HCT116 (cell line): ENCODE results near the gene ZNF618. TPM values are rescaled to one million over a fixed set of nuclear protein-coding genes. Genes with fewer than 3 reads are reported as not detected.

Source experiments
- ATAC-seq: fragments of 200-7000 bp; cut with Tn5 transposase; 2 replicates; pipeline ENCODE4 v1.9.1; 2020; ENCODE audit warnings: mild to moderate bottlenecking, moderate library complexity
- BruUV-seq: library from RNA; stranded (reverse); fragments of 400-500 nt; replicated peaks from 2 replicates; lab custom pipeline; 2021; lab: Mats Ljungman, UMichigan
- CTCF ChIA-PET: fragments of 300-600 bp; sonication (Branson Sonifier 250); formaldehyde crosslinking; loops from one replicate; lab custom pipeline; 2021; ENCODE audit warnings: antibody characterized with exemption; lab: Charles Lee
- POLR2A ChIA-PET: fragments of 300-600, 350-600 bp; sonication (Branson Sonifier 250); formaldehyde crosslinking; loops from one replicate; lab custom pipeline; 2021; ENCODE audit warnings: antibody characterized with exemption; lab: Charles Lee
- RAD21 ChIA-PET, 2 experiments: fragments of 300-600 bp; sonication (Branson Sonifier 250); formaldehyde crosslinking; loops; one replicate each; lab custom pipeline; 2023; ENCODE audit warnings: low total read pairs in 2 of 2; ENCODE audit not compliant: uncharacterized antibody in 2 of 2, unreplicated experiment in 2 of 2, low non-redundant PET in 1 of 2; lab: Charles Lee
- DNase-seq: peaks from one replicate; pipeline ENCODE4 v3.0.0-alpha.2; 2010; ENCODE audit warnings: low read depth, low spot score
- H2AFZ ChIP-seq: fragments of 200-600 bp; shearing (Covaris generic), sonication (generic); 2 replicates; pipeline ENCODE4 v1.6.1; 2017; ENCODE audit warnings: low read depth, mixed run types, mixed read lengths, antibody characterized with exemption, low read length; ENCODE audit not compliant: poor library complexity, severe bottlenecking
- H3K27ac ChIP-seq: 2 replicates; pipeline ENCODE4 v1.5.1; 2012; ENCODE audit warnings: low read depth, low read length
- H3K27me3 ChIP-seq: fragments of 200-600 bp; sonication (generic); 2 replicates; pipeline ENCODE4 v1.6.1; 2016; ENCODE audit warnings: mixed run types, low read length, mixed read lengths; ENCODE audit not compliant: insufficient read depth
- H3K36me3 ChIP-seq, 2 experiments: fragments of 200-500 bp in 1 of 2; fragments of 200-600 bp in 1 of 2; sonication (Bioruptor generic) in 1 of 2; sonication (generic) in 1 of 2; 2 replicates each; pipeline versions ENCODE4 v1.5.1 to v1.6.1; 2014 to 2016; ENCODE audit warnings: low read length in 2 of 2, inconsistent platforms in 1 of 2, mixed read lengths in 1 of 2, mixed run types in 1 of 2; ENCODE audit not compliant: insufficient read depth in 2 of 2, control insufficient read depth in 1 of 2
- H3K4me1 ChIP-seq, 2 experiments: fragments of 200-600 bp in 1 of 2; sonication (generic) in 1 of 2; 2 replicates each; pipeline versions ENCODE4 v1.5.1 to v1.6.1; 2012 to 2017; ENCODE audit warnings: low read length in 2 of 2, inconsistent platforms in 1 of 2, mild to moderate bottlenecking in 1 of 2, mixed read lengths in 1 of 2, mixed run types in 1 of 2, moderate library complexity in 1 of 2; ENCODE audit not compliant: insufficient read depth in 2 of 2, control insufficient read depth in 1 of 2
- H3K4me2 ChIP-seq: fragments of 200-600 bp; sonication (generic); 2 replicates; pipeline ENCODE4 v1.6.1; 2017; ENCODE audit warnings: mixed run types, low read length, mixed read lengths
- H3K4me3 ChIP-seq, 2 experiments: fragments of 200-600 bp in 1 of 2; sonication (generic) in 1 of 2; replicated peaks in 1 of 2; 2 replicates each; pipeline ENCODE4 v1.5.1; 2011 to 2016; ENCODE audit warnings: low read length in 2 of 2, control low read depth in 1 of 2, low read depth in 1 of 2, mild to moderate bottlenecking in 1 of 2, mixed read lengths in 1 of 2, mixed run types in 1 of 2
- H3K79me2 ChIP-seq: fragments of 200-600 bp; sonication (generic); 2 replicates; pipeline ENCODE4 v1.6.1; 2017; ENCODE audit warnings: mild to moderate bottlenecking, mixed run types, low read length, moderate library complexity, mixed read lengths; ENCODE audit not compliant: insufficient read depth
- H3K9ac ChIP-seq: fragments of 200-600 bp; sonication (generic); 2 replicates; pipeline ENCODE4 v1.6.1; 2016; ENCODE audit warnings: low read length, mixed read lengths
- H3K9me2 ChIP-seq: fragments of 200-600 bp; sonication (generic), shearing (Covaris generic); 2 replicates; pipeline ENCODE4 v1.6.1; 2017; ENCODE audit warnings: mixed run types, mild to moderate bottlenecking, moderate library complexity; ENCODE audit not compliant: insufficient read depth
- H3K9me3 ChIP-seq, 2 experiments: fragments of 200-500 bp in 1 of 2; fragments of 200-600 bp in 1 of 2; sonication (Bioruptor generic) in 1 of 2; sonication (generic) in 1 of 2; 2 replicates each; pipeline ENCODE4 v1.6.1; 2014 to 2017; ENCODE audit warnings: low read length in 2 of 2, mixed read lengths in 2 of 2, inconsistent platforms in 1 of 2, low read depth in 1 of 2, mild to moderate bottlenecking in 1 of 2, mixed run types in 1 of 2, moderate library complexity in 1 of 2; ENCODE audit not compliant: control insufficient read depth in 1 of 2, insufficient read depth in 1 of 2
- H4K20me1 ChIP-seq: fragments of 200-600 bp; sonication (generic), shearing (Covaris generic); 2 replicates; pipeline ENCODE4 v1.6.1; 2017; ENCODE audit warnings: mixed run types, mild to moderate bottlenecking, moderate library complexity; ENCODE audit not compliant: insufficient read depth
- CBX3 ChIP-seq: IDR thresholded peaks from 2 replicates; pipeline ENCODE4 v1.6.1; 2012; ENCODE audit warnings: low read depth
- ELF1 ChIP-seq: IDR thresholded peaks from 2 replicates; pipeline ENCODE4 v1.6.1; 2012; ENCODE audit warnings: low read depth, borderline replicate concordance
- POLR2A ChIP-seq: IDR thresholded peaks from 2 replicates; pipeline ENCODE4 v1.7.0; 2011; ENCODE audit warnings: borderline replicate concordance; ENCODE audit not compliant: insufficient read depth, insufficient read length; ENCODE audit errors: extremely low read depth
- POLR2AphosphoS5 ChIP-seq: IDR thresholded peaks from 2 replicates; pipeline ENCODE4 v1.6.1; 2011; ENCODE audit warnings: mild to moderate bottlenecking, low read depth, low read length, moderate library complexity
- RAD21 ChIP-seq: IDR thresholded peaks from 2 replicates; pipeline ENCODE4 v1.6.1; 2012; ENCODE audit warnings: low read depth, mild to moderate bottlenecking
- SP1 ChIP-seq: IDR thresholded peaks from 2 replicates; pipeline ENCODE4 v1.6.1; 2012; ENCODE audit warnings: low read depth
- SRF ChIP-seq: IDR thresholded peaks from 2 replicates; pipeline ENCODE4 v1.6.1; 2012; ENCODE audit warnings: low read depth
- TCF7L2 ChIP-seq: IDR thresholded peaks from 2 replicates; pipeline ENCODE4 v1.7.0; 2011; ENCODE audit warnings: borderline replicate concordance, inconsistent platforms; ENCODE audit not compliant: insufficient read depth, insufficient read length; ENCODE audit errors: extremely low read depth
- YY1 ChIP-seq: IDR thresholded peaks from 2 replicates; pipeline ENCODE4 v1.6.1; 2011; ENCODE audit warnings: low read length, low read depth, moderate library complexity, mild to moderate bottlenecking; ENCODE audit not compliant: insufficient replicate concordance; ENCODE audit errors: extremely low read depth
- ZFX ChIP-seq: fragments of 450-650 bp; IDR thresholded peaks from 2 replicates; pipeline ENCODE4 v1.6.1; 2017
- ZNF274 ChIP-seq: fragments of 200-500 bp; sonication (Bioruptor generic); IDR thresholded peaks from 2 replicates; pipeline ENCODE4 v1.6.1; 2014; ENCODE audit warnings: mild to moderate bottlenecking, low read depth, low read length, inconsistent platforms
- intact Hi-C: fragments of 100-400 bp; cut with micrococcal nuclease; formaldehyde crosslinking; loops from 2 replicates; pipeline ENCODE4 v1.10.0; 2022
- total RNA-seq: library from RNA; stranded (reverse); gene quantifications from one replicate; pipeline ENCODE4 v1.2.1, GENCODE V29; 2021; ENCODE audit not compliant: unreplicated experiment
- TF ChIP-seq, protein P1 (sequence below): IDR thresholded peaks from 2 replicates; pipeline ENCODE4 v1.6.1; 2012
- TF ChIP-seq, protein P2 (sequence below), 3 experiments: fragments of 200-600 bp in 1 of 3; sonication (generic) in 1 of 3; IDR thresholded peaks in 2 of 3; conservative IDR thresholded peaks in 1 of 3; 2 replicates each; pipeline ENCODE4 v1.5.1; 2012 to 2017; ENCODE audit warnings: low read depth in 2 of 3, low read length in 2 of 3, antibody characterized with exemption in 1 of 3, borderline replicate concordance in 1 of 3, control low read depth in 1 of 3, mild to moderate bottlenecking in 1 of 3, mixed read lengths in 1 of 3, mixed run types in 1 of 3, moderate library complexity in 1 of 3; ENCODE audit not compliant: insufficient read depth in 1 of 3

The ZNF618 gene
- total RNA-seq, 1 experiment from 2014 or later, result 13.5 TPM

DNA sequence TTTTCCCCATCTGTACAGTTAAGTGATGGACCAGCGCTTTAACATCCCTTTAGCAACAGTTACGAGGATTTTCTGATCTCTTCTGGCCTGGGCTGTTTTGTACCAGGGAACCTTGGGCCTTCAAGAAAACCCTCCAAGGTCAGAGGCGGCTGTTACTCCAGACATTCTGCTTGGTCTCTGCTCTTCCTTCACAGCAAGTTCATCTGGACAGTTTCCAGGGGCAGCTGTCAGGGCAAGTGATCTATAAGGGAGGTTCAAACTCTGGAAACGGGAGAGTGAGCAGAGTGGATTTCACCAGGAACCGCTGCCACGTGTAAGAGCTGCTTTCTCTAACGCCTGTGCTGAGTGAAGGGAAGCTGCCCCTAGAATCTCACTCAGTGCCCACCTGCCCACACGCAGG, 36.7 kb downstream of the ZNF618 start:
- no peaks in the 10 kb centered on the region for H3K27me3 ChIP-seq
- no peak overlapping the region for H3K27ac ChIP-seq
- TF ChIP-seq POLR2A (no peak), RAD21 (no peak), CBX3 (no peak), SRF (no peak), ELF1 (no peak), TCF7L2 (no peak), SP1 (no peak), POLR2AphosphoS5 (no peak), ZFX (no peak), ZNF274 (no peak), YY1 (no peak)
- TF ChIP-seq, protein P1, sequence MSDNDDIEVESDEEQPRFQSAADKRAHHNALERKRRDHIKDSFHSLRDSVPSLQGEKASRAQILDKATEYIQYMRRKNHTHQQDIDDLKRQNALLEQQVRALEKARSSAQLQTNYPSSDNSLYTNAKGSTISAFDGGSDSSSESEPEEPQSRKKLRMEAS, result no peak
- TF ChIP-seq, protein P2, sequence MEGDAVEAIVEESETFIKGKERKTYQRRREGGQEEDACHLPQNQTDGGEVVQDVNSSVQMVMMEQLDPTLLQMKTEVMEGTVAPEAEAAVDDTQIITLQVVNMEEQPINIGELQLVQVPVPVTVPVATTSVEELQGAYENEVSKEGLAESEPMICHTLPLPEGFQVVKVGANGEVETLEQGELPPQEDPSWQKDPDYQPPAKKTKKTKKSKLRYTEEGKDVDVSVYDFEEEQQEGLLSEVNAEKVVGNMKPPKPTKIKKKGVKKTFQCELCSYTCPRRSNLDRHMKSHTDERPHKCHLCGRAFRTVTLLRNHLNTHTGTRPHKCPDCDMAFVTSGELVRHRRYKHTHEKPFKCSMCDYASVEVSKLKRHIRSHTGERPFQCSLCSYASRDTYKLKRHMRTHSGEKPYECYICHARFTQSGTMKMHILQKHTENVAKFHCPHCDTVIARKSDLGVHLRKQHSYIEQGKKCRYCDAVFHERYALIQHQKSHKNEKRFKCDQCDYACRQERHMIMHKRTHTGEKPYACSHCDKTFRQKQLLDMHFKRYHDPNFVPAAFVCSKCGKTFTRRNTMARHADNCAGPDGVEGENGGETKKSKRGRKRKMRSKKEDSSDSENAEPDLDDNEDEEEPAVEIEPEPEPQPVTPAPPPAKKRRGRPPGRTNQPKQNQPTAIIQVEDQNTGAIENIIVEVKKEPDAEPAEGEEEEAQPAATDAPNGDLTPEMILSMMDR (IDR thresholded peaks at IDR 0.05 in 2 of 3, conservative IDR thresholded peaks at IDR 0.05 in 1 of 3; ENCODE audit: borderline replicate concordance in 1 of 3, insufficient read depth in 1 of 3, low read depth in 2 of 3, low read length in 2 of 3), result no peak
- no peak overlapping the region for H2AFZ ChIP-seq
- H3K9ac ChIP-seq, result no peak overlapping the region
- no peaks in the 10 kb centered on the region for H3K9me3 ChIP-seq
- POLR2A ChIA-PET, result no interaction called here
- RAD21 ChIA-PET, result no interaction called here
- peaks cover 0 to 3% of the 10 kb centered on the region in 2 experiments; a peak in 1 of 4 replicates for H3K4me1 ChIP-seq
- intact Hi-C loops, result no loop called here
- no TSS peak for BruUV-seq
- H3K4me2 ChIP-seq, result no peak overlapping the region
- no peak overlapping the region for H3K4me3 ChIP-seq
- H3K79me2 ChIP-seq, result no peaks in the 10 kb centered on the region
- H3K36me3 ChIP-seq, result no peaks in the 10 kb centered on the region
- H4K20me1 ChIP-seq, result no peaks in the 10 kb centered on the region
- CTCF ChIA-PET, result no interaction called here
- DNase-seq (no peak), ATAC-seq (no peak)
- H3K9me2 ChIP-seq, result no peaks in the 10 kb centered on the region
